H1 (cell line): Measurements from ENCODE around the gene PAPSS2.

Experiments used
- FOSL1 ChIP-seq: IDR thresholded peaks from 2 replicates; pipeline ENCODE4 v1.6.1; 2011; ENCODE audit warnings: mild to moderate bottlenecking, low read depth, low read length, moderate library complexity; ENCODE audit not compliant: insufficient read depth
- GABPA ChIP-seq: IDR thresholded peaks from 2 replicates; pipeline ENCODE4 v1.6.1; 2011; ENCODE audit warnings: mild to moderate bottlenecking, low read length, moderate library complexity, borderline replicate concordance; ENCODE audit not compliant: insufficient read depth
- TF ChIP-seq, protein P1 (sequence below): fragments of 300-600 bp; sonication (generic); IDR thresholded peaks from 2 replicates; pipeline ENCODE4 v1.7.1; 2012; ENCODE audit warnings: low read length, moderate library complexity, mild to moderate bottlenecking, inconsistent platforms; ENCODE audit not compliant: insufficient replicate concordance

- TF ChIP-seq FOSL1 (no peak), GABPA (no peak)
- TF ChIP-seq, protein P1, sequence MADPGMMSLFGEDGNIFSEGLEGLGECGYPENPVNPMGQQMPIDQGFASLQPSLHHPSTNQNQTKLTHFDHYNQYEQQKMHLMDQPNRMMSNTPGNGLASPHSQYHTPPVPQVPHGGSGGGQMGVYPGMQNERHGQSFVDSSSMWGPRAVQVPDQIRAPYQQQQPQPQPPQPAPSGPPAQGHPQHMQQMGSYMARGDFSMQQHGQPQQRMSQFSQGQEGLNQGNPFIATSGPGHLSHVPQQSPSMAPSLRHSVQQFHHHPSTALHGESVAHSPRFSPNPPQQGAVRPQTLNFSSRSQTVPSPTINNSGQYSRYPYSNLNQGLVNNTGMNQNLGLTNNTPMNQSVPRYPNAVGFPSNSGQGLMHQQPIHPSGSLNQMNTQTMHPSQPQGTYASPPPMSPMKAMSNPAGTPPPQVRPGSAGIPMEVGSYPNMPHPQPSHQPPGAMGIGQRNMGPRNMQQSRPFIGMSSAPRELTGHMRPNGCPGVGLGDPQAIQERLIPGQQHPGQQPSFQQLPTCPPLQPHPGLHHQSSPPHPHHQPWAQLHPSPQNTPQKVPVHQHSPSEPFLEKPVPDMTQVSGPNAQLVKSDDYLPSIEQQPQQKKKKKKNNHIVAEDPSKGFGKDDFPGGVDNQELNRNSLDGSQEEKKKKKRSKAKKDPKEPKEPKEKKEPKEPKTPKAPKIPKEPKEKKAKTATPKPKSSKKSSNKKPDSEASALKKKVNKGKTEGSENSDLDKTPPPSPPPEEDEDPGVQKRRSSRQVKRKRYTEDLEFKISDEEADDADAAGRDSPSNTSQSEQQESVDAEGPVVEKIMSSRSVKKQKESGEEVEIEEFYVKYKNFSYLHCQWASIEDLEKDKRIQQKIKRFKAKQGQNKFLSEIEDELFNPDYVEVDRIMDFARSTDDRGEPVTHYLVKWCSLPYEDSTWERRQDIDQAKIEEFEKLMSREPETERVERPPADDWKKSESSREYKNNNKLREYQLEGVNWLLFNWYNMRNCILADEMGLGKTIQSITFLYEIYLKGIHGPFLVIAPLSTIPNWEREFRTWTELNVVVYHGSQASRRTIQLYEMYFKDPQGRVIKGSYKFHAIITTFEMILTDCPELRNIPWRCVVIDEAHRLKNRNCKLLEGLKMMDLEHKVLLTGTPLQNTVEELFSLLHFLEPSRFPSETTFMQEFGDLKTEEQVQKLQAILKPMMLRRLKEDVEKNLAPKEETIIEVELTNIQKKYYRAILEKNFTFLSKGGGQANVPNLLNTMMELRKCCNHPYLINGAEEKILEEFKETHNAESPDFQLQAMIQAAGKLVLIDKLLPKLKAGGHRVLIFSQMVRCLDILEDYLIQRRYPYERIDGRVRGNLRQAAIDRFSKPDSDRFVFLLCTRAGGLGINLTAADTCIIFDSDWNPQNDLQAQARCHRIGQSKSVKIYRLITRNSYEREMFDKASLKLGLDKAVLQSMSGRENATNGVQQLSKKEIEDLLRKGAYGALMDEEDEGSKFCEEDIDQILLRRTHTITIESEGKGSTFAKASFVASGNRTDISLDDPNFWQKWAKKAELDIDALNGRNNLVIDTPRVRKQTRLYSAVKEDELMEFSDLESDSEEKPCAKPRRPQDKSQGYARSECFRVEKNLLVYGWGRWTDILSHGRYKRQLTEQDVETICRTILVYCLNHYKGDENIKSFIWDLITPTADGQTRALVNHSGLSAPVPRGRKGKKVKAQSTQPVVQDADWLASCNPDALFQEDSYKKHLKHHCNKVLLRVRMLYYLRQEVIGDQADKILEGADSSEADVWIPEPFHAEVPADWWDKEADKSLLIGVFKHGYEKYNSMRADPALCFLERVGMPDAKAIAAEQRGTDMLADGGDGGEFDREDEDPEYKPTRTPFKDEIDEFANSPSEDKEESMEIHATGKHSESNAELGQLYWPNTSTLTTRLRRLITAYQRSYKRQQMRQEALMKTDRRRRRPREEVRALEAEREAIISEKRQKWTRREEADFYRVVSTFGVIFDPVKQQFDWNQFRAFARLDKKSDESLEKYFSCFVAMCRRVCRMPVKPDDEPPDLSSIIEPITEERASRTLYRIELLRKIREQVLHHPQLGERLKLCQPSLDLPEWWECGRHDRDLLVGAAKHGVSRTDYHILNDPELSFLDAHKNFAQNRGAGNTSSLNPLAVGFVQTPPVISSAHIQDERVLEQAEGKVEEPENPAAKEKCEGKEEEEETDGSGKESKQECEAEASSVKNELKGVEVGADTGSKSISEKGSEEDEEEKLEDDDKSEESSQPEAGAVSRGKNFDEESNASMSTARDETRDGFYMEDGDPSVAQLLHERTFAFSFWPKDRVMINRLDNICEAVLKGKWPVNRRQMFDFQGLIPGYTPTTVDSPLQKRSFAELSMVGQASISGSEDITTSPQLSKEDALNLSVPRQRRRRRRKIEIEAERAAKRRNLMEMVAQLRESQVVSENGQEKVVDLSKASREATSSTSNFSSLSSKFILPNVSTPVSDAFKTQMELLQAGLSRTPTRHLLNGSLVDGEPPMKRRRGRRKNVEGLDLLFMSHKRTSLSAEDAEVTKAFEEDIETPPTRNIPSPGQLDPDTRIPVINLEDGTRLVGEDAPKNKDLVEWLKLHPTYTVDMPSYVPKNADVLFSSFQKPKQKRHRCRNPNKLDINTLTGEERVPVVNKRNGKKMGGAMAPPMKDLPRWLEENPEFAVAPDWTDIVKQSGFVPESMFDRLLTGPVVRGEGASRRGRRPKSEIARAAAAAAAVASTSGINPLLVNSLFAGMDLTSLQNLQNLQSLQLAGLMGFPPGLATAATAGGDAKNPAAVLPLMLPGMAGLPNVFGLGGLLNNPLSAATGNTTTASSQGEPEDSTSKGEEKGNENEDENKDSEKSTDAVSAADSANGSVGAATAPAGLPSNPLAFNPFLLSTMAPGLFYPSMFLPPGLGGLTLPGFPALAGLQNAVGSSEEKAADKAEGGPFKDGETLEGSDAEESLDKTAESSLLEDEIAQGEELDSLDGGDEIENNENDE = no peak
Observed at GRCh38 chr10:87683356-87683755, 23.7 kb downstream of the PAPSS2 start.
